Omental fat pad (tissue), 4 donors: ENCODE results near the gene SYK. TPM values are rescaled to one million over a fixed set of nuclear protein-coding genes. Genes with fewer than 3 reads are reported as not detected.

ENCODE experiments used
- ATAC-seq: fragments of 150-250 bp; one replicate; pipeline ENCODE4 v1.9.1; 2016; ENCODE audit warnings: mild to moderate bottlenecking, moderate library complexity; ENCODE audit not compliant: low FRiP score
- DNase-seq: peaks from one replicate; pipeline ENCODE4 v3.0.0-alpha.2; 2019; ENCODE audit warnings: low spot score
- CTCF ChIP-seq, 3 donors: fragments of 450-650 bp; IDR thresholded peaks; one replicate each; pipeline ENCODE4 v1.5.1; 2016 to 2017; ENCODE audit warnings: antibody characterized with exemption in 3 of 3, mild to moderate bottlenecking in 3 of 3, moderate library complexity in 2 of 3
- total RNA-seq, 4 donors: library from RNA; depleted of rRNA; stranded (reverse); fragments of >200 nt; gene quantifications; one replicate each; pipeline ENCODE4 v1.1.0, GENCODE V29; 2016

Gene SYK
- total RNA-seq, 4 donors from 2014 or later, result 12.4 to 36.1 (median 25.9) TPM

- no peak for TF ChIP-seq CTCF (IDR thresholded peaks at IDR 0.05)
- ATAC-seq (no peak), DNase-seq (no peak)
Measured at GRCh38 chr9:90795871-90796317, 5.7 kb upstream of the SYK start.

- DNase-seq (no peak), ATAC-seq (no peak)
- TF ChIP-seq CTCF (IDR thresholded peaks at IDR 0.05), result no peak
Measured at GRCh38 chr9:90799271-90799852, 2.3 kb upstream of the SYK start.

- TF ChIP-seq CTCF (IDR thresholded peaks at IDR 0.05), result no peak
Measured at GRCh38 chr9:90801973-90802322, 329 bp downstream of the SYK start.

DNA sequence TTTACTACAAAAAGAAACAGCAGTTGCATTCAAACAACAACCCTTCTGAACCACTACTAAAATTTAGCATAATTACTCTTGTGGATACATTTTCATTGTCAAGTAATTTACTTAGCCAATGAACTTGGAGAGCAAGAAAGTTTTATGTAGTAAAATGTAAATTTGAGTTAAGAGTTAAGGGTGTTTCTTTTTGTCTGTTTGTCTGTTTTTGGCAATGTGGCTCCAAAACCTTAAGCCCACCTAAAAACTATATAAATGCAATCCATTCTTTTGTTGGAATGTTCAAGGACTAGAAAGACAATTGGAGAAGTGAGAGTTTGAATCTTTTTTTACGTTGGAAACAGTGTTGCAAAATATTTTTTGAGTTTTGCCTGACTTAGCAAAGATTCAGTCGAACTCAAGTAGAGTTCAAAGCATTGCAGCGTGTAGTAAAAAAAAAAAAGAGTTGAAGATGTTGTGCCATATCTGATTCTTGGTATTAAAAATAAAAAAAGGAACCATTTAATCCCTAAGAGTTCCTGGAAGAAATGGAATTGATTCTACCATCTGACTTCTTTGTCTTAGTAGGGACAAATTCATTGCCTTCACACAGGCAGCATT, 867 bp downstream of the SYK start:
- DNase-seq (no peak), ATAC-seq (no peak)
- no peak for TF ChIP-seq CTCF (IDR thresholded peaks at IDR 0.05)

More at GRCh38 chr9:90801973-90802322, 329 bp downstream of the SYK start:
- DNase-seq (no peak), ATAC-seq (no peak)

DNA sequence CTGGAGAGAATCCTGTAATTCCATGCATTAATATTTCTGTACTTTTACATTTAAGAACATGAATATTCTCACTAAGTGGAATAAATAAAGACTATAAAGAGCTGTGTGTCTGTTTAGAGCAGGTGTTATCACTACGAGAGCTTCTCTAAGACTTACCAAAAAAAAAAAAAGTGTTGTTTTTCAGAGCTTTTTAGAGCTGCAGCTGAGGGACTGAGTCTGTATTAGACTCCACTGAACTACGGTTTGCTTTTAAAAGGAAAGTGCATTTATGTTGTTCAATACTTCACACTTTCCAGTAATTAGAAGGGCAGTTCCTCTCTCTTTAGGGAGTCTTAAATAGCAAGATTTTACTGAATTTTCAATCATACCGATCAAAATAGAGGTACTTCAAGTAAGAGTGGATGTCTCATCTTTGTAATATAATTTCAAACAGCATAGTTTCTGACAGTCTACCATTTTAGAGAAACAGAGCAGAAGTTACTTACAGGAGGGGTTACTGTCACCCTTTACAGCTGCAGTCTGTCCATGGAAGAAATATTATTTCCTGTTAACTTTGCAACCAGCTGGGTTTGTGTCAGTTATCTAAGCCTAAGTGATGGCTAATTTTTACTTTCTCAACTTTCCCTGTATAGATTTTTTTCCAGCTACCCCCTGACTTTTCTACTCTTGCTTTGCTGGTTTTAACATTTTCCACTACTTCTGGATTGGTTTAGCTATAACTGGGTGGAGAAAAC, 2.4 kb downstream of the SYK start:
- ATAC-seq (no peak), DNase-seq (no peak)
- TF ChIP-seq CTCF (IDR thresholded peaks at IDR 0.05), result no peak

- DNase-seq (no peak), ATAC-seq (no peak)
- TF ChIP-seq CTCF (IDR thresholded peaks at IDR 0.05), result no peak
Measured at GRCh38 chr9:90805006-90805996, 3.7 kb downstream of the SYK start.
